ENCODE measurements around the gene SBSN. TPM values are rescaled to one million over a fixed set of nuclear protein-coding genes. Genes with fewer than 3 reads are reported as not detected.

SBSN gene
- 1 to 10 TPM in 1 of 2 donors, not detected in 1; 1.5 TPM for total RNA-seq

GRCh38 chr19:35528218-35529038 is at the start of gene SBSN:
Gene SBSN (minus strand): TSS chr19:35528311. CDS start chr19:35528281, 30 bp downstream.
- H3K27me3 ChIP-seq (replicated peaks; ENCODE audit: insufficient read depth) = no peaks in the 10 kb centered on the region
- TF ChIP-seq CTCF (IDR thresholded peaks at IDR 0.05) = no peak
- ATAC-seq (ENCODE audit: insufficient number of reproducible peaks, low FRiP score, low read depth) = no peak

GRCh38 chr19:35571406-35571965 is 43.4 kb upstream of the SBSN start:
- H3K9me3 ChIP-seq = peaks cover 11% of the 10 kb centered on the region
- no peak overlapping the region for H3K4me3 ChIP-seq
- ATAC-seq (ENCODE audit: insufficient number of reproducible peaks, low FRiP score, low read depth) = no peak
- H3K36me3 ChIP-seq = no peaks in the 10 kb centered on the region
- DNase-seq (ENCODE audit: low spot score) = no peak
- no peak for TF ChIP-seq CTCF (IDR thresholded peaks at IDR 0.05)
- H3K27me3 ChIP-seq (replicated peaks; ENCODE audit: insufficient read depth) = no peaks in the 10 kb centered on the region
- H3K27ac ChIP-seq = no peak overlapping the region
- no peaks in the 10 kb centered on the region for H3K4me1 ChIP-seq (ENCODE audit: control insufficient read depth in 1 of 2, low read depth in 2 of 2)

More at GRCh38 chr19:35528218-35529038, at the start of gene SBSN:
- no peaks in the 10 kb centered on the region for H3K36me3 ChIP-seq
- H3K4me1 ChIP-seq (ENCODE audit: control insufficient read depth in 1 of 2, low read depth in 2 of 2) = no peaks in the 10 kb centered on the region
- H3K4me3 ChIP-seq = no peak within 1 kb of the TSS
- H3K9me3 ChIP-seq = no peaks in the 10 kb centered on the region
- DNase-seq (ENCODE audit: low spot score) = no peak
- no peak within 1 kb of the TSS for H3K27ac ChIP-seq

GRCh38 chr19:35569281-35569781 is 41.2 kb upstream of the SBSN start:
- TF ChIP-seq CTCF (IDR thresholded peaks at IDR 0.05) = no peak
- no peaks in the 10 kb centered on the region for H3K36me3 ChIP-seq
- no peak for ATAC-seq (ENCODE audit: insufficient number of reproducible peaks, low FRiP score, low read depth)

GRCh38 chr19:35566738-35567137 is 38.6 kb upstream of the SBSN start:
- H3K4me1 ChIP-seq (ENCODE audit: control insufficient read depth in 1 of 2, low read depth in 2 of 2) = no peaks in the 10 kb centered on the region
- no peak overlapping the region for H3K27ac ChIP-seq
- DNase-seq (ENCODE audit: low spot score) (no peak), ATAC-seq (ENCODE audit: insufficient number of reproducible peaks, low FRiP score, low read depth) (no peak)
- no peaks in the 10 kb centered on the region for H3K9me3 ChIP-seq
- H3K27me3 ChIP-seq (replicated peaks; ENCODE audit: insufficient read depth) = no peaks in the 10 kb centered on the region
- H3K36me3 ChIP-seq = no peaks in the 10 kb centered on the region
- TF ChIP-seq CTCF (IDR thresholded peaks at IDR 0.05) = no peak
- H3K4me3 ChIP-seq = no peak overlapping the region

More at GRCh38 chr19:35569281-35569781, 41.2 kb upstream of the SBSN start:
- Histone ChIP-seq H3K27ac (no peak overlapping the region), H3K4me3 (no peak overlapping the region), H3K4me1 (ENCODE audit: control insufficient read depth in 1 of 2, low read depth in 2 of 2) (no peaks in the 10 kb centered on the region), H3K27me3 (replicated peaks; ENCODE audit: insufficient read depth) (no peaks in the 10 kb centered on the region), H3K9me3 (no peaks in the 10 kb centered on the region)
- DNase-seq (ENCODE audit: low spot score) = no peak

Measured in thoracic aorta (tissue), 2 donors.